Measurements from ENCODE around the gene ZNF33B.

ZNF33B gene

GRCh38 chr10:42594246-42594650 is 44.1 kb downstream of the ZNF33B start:
- TF ChIP-seq, protein P1, sequence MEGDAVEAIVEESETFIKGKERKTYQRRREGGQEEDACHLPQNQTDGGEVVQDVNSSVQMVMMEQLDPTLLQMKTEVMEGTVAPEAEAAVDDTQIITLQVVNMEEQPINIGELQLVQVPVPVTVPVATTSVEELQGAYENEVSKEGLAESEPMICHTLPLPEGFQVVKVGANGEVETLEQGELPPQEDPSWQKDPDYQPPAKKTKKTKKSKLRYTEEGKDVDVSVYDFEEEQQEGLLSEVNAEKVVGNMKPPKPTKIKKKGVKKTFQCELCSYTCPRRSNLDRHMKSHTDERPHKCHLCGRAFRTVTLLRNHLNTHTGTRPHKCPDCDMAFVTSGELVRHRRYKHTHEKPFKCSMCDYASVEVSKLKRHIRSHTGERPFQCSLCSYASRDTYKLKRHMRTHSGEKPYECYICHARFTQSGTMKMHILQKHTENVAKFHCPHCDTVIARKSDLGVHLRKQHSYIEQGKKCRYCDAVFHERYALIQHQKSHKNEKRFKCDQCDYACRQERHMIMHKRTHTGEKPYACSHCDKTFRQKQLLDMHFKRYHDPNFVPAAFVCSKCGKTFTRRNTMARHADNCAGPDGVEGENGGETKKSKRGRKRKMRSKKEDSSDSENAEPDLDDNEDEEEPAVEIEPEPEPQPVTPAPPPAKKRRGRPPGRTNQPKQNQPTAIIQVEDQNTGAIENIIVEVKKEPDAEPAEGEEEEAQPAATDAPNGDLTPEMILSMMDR (conservative IDR thresholded peaks at IDR 0.05; ENCODE audit: low read length) = no peak
- no peak for TF ChIP-seq EZH2phosphoT487 (IDR thresholded peaks at IDR 0.05; ENCODE audit: borderline replicate concordance)
- H3K4me2 ChIP-seq (ENCODE audit: low read depth, low read length, poor library complexity, severe bottlenecking) = no peak overlapping the region
- H3K4me3 ChIP-seq (ENCODE audit: low read length, poor library complexity, severe bottlenecking) = no peak overlapping the region
- no peak overlapping the region for H2AFZ ChIP-seq (ENCODE audit: low read length)
- no peaks in the 10 kb centered on the region for H3K27me3 ChIP-seq (ENCODE audit: insufficient read depth, low read length, poor library complexity, severe bottlenecking)
- H3K9ac ChIP-seq (ENCODE audit: low read depth, low read length, poor library complexity, severe bottlenecking) = no peak overlapping the region
- H4K20me1 ChIP-seq (ENCODE audit: insufficient read depth, low read length, poor library complexity, severe bottlenecking) = no peaks in the 10 kb centered on the region
- H3K9me2 ChIP-seq (replicated peaks; ENCODE audit: low read depth, low read length) = 0 out of 2 replicates have a peak, but pooled peaks cover 4% of the 10 kb centered on the region
- no peaks in the 10 kb centered on the region for H3K4me1 ChIP-seq (ENCODE audit: insufficient read depth, low read length, poor library complexity, severe bottlenecking)
- H3F3A ChIP-seq (ENCODE audit: low read depth) = no peaks in the 10 kb centered on the region
- H3K9me3 ChIP-seq (ENCODE audit: insufficient read depth, low read depth, low read length) = peaks cover 34% of the 10 kb centered on the region
- H3K36me3 ChIP-seq (ENCODE audit: insufficient read depth, low read length) = peaks cover 53% of the 10 kb centered on the region
- no peaks in the 10 kb centered on the region for H3K79me2 ChIP-seq (ENCODE audit: insufficient read depth, low read length)

- H3K36me3 ChIP-seq (ENCODE audit: insufficient read depth, low read length) = peaks cover 53% of the 10 kb centered on the region
- H2AFZ ChIP-seq (ENCODE audit: low read length) = no peak overlapping the region
Observed at GRCh38 chr10:42593284-42593683, 45.1 kb downstream of the ZNF33B start.

DNA sequence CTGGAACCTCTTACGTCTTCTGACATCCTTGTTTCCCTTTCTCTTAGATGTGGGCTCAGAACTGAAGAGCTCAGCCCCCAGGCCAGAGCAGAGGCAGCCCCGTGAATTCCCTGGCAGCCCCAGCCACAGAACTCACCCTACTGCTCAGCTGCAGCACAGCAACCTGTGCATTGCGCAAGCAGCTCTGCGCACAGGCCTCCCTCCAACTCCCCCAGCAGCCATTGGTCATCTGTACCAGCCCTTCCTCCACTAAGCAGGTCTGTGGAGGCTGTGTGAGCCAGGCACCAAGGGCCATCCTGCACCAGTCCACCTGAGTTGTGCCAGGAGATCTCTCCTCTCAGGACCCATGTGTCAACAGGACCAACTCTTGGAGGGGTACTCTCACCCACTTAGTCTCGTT is 54.5 kb downstream of the ZNF33B start:
- Histone ChIP-seq H3K4me2 (ENCODE audit: low read depth, low read length, poor library complexity, severe bottlenecking) (no peak overlapping the region), H3K9me2 (replicated peaks; ENCODE audit: low read depth, low read length) (no peaks in the 10 kb centered on the region), H3K79me2 (ENCODE audit: insufficient read depth, low read length) (no peaks in the 10 kb centered on the region), H3K27me3 (ENCODE audit: insufficient read depth, low read length, poor library complexity, severe bottlenecking) (no peaks in the 10 kb centered on the region), H3F3A (ENCODE audit: low read depth) (no peaks in the 10 kb centered on the region), H4K20me1 (ENCODE audit: insufficient read depth, low read length, poor library complexity, severe bottlenecking) (no peaks in the 10 kb centered on the region), H3K4me3 (ENCODE audit: low read length, poor library complexity, severe bottlenecking) (no peak overlapping the region), H2AFZ (ENCODE audit: low read length) (no peak overlapping the region), H3K9ac (ENCODE audit: low read depth, low read length, poor library complexity, severe bottlenecking) (no peak overlapping the region), H3K9me3 (ENCODE audit: insufficient read depth, low read depth, low read length) (no peaks in the 10 kb centered on the region), H3K4me1 (ENCODE audit: insufficient read depth, low read length, poor library complexity, severe bottlenecking) (no peaks in the 10 kb centered on the region), H3K36me3 (ENCODE audit: insufficient read depth, low read length) (peaks cover 6% of the 10 kb centered on the region; the same call in 1 of the 2 replicates)
- TF ChIP-seq, protein P1 (conservative IDR thresholded peaks at IDR 0.05; ENCODE audit: low read length) = no peak
- TF ChIP-seq EZH2phosphoT487 (IDR thresholded peaks at IDR 0.05; ENCODE audit: borderline replicate concordance) = no peak

More at GRCh38 chr10:42593284-42593683, 45.1 kb downstream of the ZNF33B start:
- Histone ChIP-seq H4K20me1 (ENCODE audit: insufficient read depth, low read length, poor library complexity, severe bottlenecking) (no peaks in the 10 kb centered on the region), H3K27me3 (ENCODE audit: insufficient read depth, low read length, poor library complexity, severe bottlenecking) (no peaks in the 10 kb centered on the region), H3K79me2 (ENCODE audit: insufficient read depth, low read length) (no peaks in the 10 kb centered on the region), H3K9me3 (ENCODE audit: insufficient read depth, low read depth, low read length) (peaks cover 34% of the 10 kb centered on the region), H3K9ac (ENCODE audit: low read depth, low read length, poor library complexity, severe bottlenecking) (no peak overlapping the region), H3K4me1 (ENCODE audit: insufficient read depth, low read length, poor library complexity, severe bottlenecking) (no peaks in the 10 kb centered on the region), H3K4me2 (ENCODE audit: low read depth, low read length, poor library complexity, severe bottlenecking) (no peak overlapping the region), H3K9me2 (replicated peaks; ENCODE audit: low read depth, low read length) (0 out of 2 replicates have a peak, but pooled peaks cover 4% of the 10 kb centered on the region), H3F3A (ENCODE audit: low read depth) (no peaks in the 10 kb centered on the region), H3K4me3 (ENCODE audit: low read length, poor library complexity, severe bottlenecking) (no peak overlapping the region)
- TF ChIP-seq, protein P1 (conservative IDR thresholded peaks at IDR 0.05; ENCODE audit: low read length) = no peak
- no peak for TF ChIP-seq EZH2phosphoT487 (IDR thresholded peaks at IDR 0.05; ENCODE audit: borderline replicate concordance)
